Measurements from ENCODE around the gene PTGIR.
A peak's percentile ranks its signal among the peaks of the same experiment; 100 is the strongest.

DNA sequence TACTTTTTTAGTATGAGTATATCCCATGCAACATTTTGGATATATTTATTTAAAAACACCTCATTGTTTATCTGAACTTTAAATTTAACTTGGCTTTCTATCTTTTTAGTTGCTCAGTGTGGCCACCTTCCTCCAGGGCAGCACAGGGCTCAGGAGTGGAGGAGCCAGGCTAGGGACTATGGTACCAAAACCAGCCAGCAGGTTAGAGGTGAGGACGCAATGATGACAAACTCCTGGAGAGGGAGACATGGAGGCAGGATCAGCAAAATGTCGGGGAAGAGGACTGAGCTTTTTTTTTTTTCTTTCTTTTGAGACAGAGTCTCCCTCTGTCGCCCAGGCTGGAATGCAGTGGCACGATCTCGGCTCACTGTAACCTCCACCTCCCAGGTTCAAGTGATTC is 53.4 kb downstream of the PTGIR start:
- TF ChIP-seq JUND (IDR thresholded peaks at IDR 0.05; ENCODE audit: low read depth, low read length) (no peak), CTCF (IDR thresholded peaks at IDR 0.05 in 2 of 3, conservative IDR thresholded peaks at IDR 0.05 in 1 of 3; ENCODE audit: control insufficient read depth in 2 of 3, extremely low read depth in 1 of 3, insufficient read depth in 1 of 3, low read depth in 3 of 3, low read length in 3 of 3) (0 out of 6 replicates have a peak, but pooled peaks of 1 of the 3 experiments have one; percentile 7), MXI1 (IDR thresholded peaks at IDR 0.05; ENCODE audit: low read depth, low read length) (no peak), POLR2AphosphoS2 (IDR thresholded peaks at IDR 0.05; ENCODE audit: low read depth, low read length) (no peak), ZSCAN29 (IDR thresholded peaks at IDR 0.05) (no peak), EP300 (IDR thresholded peaks at IDR 0.05; ENCODE audit: borderline replicate concordance in 1 of 2, control insufficient read depth in 1 of 2, low read depth in 2 of 2, low read length in 2 of 2) (no peak), POLR2A (IDR thresholded peaks at IDR 0.05; ENCODE audit: low read depth, low read length) (no peak), POLR2AphosphoS5 (IDR thresholded peaks at IDR 0.05; ENCODE audit: low read length) (no peak), RCOR1 (conservative IDR thresholded peaks at IDR 0.05; ENCODE audit: low read depth, low read length) (no peak), JUNB (IDR thresholded peaks at IDR 0.05) (no peak), NKRF (conservative IDR thresholded peaks at IDR 0.05) (no peak), PKNOX1 (IDR thresholded peaks at IDR 0.05) (no peak), CEBPB (IDR thresholded peaks at IDR 0.05; ENCODE audit: borderline replicate concordance in 1 of 2, low read depth in 2 of 2, low read length in 2 of 2) (no peak), GABPA (IDR thresholded peaks at IDR 0.05; ENCODE audit: low read depth) (no peak)

Data from GM12878 (cell line).